Activated T-helper 1 cell treated with anti-CD3 and anti-CD28 coated beads, Interleukin-12 subunit alpha, Interleukin-12 subunit beta, Interleukin-2, Interleukin-4 antibody, amounts not matched to agents 30 ng/mL and 10 ng/mL and 1 ng/mL, durations not matched to agents 14 hours and 24 hours and 36 hours (primary cell): ENCODE measurements around the gene CEP70. TPM values are rescaled to one million over a fixed set of nuclear protein-coding genes. Genes with fewer than 3 reads are reported as not detected.
"Not testable (repeated sequence)": the region's sequence is repeated elsewhere in the genome, so short reads cannot be mapped to it uniquely, and the experiment has no call there.

ENCODE experiments used
- DNase-seq: peaks from one replicate; pipeline ENCODE4 v3.0.0; 2021; ENCODE audit warnings: low spot score
- H3K27ac Mint-ChIP-seq: one replicate; pipeline ENCODE4 v1.8.0; 2021; ENCODE audit warnings: mild to moderate bottlenecking, mixed read lengths
- H3K27me3 Mint-ChIP-seq: one replicate; pipeline ENCODE4 v1.8.0; 2022; ENCODE audit warnings: mild to moderate bottlenecking, moderate library complexity, mixed read lengths; ENCODE audit not compliant: insufficient read depth
- H3K36me3 Mint-ChIP-seq: one replicate; pipeline ENCODE4 v1.8.0; 2021; ENCODE audit warnings: low read depth, mixed read lengths
- H3K4me1 Mint-ChIP-seq: one replicate; pipeline ENCODE4 v1.8.0; 2021; ENCODE audit warnings: low read depth, mixed read lengths
- H3K4me3 Mint-ChIP-seq: one replicate; pipeline ENCODE4 v1.8.0; 2021; ENCODE audit warnings: mild to moderate bottlenecking, moderate library complexity, mixed read lengths
- H3K9me3 Mint-ChIP-seq: one replicate; pipeline ENCODE4 v1.8.0; 2021; ENCODE audit warnings: mixed read lengths
- intact Hi-C: fragments of 100-400 bp; cut with micrococcal nuclease; formaldehyde crosslinking; loops from one replicate; pipeline ENCODE4 v1.15.1; 2024
- total RNA-seq: library from RNA; stranded (reverse); gene quantifications from 2 replicates; pipeline ENCODE4 v1.2.3, GENCODE V29; 2022

Gene CEP70
- total RNA-seq, 1 donor from 2014 or later, result 2.4 TPM

DNA sequence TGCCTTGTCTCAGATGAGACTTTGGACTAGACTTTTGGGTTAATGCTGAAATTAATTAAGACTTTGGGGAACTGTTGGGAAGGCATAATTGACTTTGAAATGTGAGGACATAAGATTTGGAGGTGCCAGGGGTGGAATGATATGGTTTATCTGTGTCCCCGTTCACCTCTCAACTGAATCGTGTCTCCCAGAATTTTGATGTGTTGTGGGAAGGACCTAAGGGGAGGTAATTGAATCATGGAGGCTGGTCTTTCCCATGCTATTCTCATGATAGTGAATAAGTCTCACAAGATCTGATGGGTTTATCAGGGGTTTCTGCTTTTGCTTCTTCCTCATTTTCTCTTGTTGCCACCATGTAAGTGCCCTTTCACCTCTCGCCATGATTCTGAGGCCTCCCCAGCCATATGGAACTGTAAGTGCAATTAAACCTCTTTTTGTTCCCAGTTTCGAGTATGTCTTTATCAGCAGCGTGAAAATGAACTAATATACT is 10.1 kb upstream of the CEP70 start:
- H3K36me3 Mint-ChIP-seq, H3K9me3 Mint-ChIP-seq, H3K4me3 Mint-ChIP-seq, intact Hi-C loops, H3K27ac Mint-ChIP-seq, DNase-seq, H3K27me3 Mint-ChIP-seq, H3K4me1 Mint-ChIP-seq: not testable (repeated sequence)

DNA sequence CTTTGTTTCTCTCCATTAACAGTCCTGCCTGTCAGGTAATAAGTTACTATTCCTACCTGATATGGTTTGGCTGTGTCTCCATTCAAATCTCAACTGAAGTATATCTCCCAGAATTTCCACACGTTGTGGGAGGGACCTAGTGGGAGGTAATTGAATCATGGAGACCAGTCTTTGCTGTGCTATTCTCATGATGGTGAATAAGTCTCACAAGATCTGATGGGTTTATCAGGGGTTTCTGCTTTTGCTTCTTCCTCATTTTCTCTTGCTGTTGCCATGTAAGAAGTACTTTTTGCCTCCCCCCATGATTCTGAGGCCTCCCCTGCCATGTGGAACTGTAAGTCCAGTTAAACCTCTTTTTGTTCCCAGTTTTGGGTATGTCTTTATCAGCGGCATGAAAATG is 7.6 kb upstream of the CEP70 start:
- H3K4me3 Mint-ChIP-seq, H3K27me3 Mint-ChIP-seq, H3K36me3 Mint-ChIP-seq, intact Hi-C loops, H3K4me1 Mint-ChIP-seq, H3K27ac Mint-ChIP-seq, DNase-seq: not testable (repeated sequence)
- H3K9me3 Mint-ChIP-seq, result peaks cover 14% of the 10 kb centered on the region

GRCh38 chr3:138600100-138600745 is 6.2 kb upstream of the CEP70 start:
- peaks cover 1% of the 10 kb centered on the region for H3K27me3 Mint-ChIP-seq
- H3K9me3 Mint-ChIP-seq, result peaks cover 14% of the 10 kb centered on the region
- no peak overlapping the region for H3K27ac Mint-ChIP-seq
- H3K36me3 Mint-ChIP-seq, result peaks cover 5% of the 10 kb centered on the region
- intact Hi-C loops, result no loop called here
- no peaks in the 10 kb centered on the region for H3K4me1 Mint-ChIP-seq
- no peak overlapping the region for H3K4me3 Mint-ChIP-seq
- DNase-seq, result no peak

DNA sequence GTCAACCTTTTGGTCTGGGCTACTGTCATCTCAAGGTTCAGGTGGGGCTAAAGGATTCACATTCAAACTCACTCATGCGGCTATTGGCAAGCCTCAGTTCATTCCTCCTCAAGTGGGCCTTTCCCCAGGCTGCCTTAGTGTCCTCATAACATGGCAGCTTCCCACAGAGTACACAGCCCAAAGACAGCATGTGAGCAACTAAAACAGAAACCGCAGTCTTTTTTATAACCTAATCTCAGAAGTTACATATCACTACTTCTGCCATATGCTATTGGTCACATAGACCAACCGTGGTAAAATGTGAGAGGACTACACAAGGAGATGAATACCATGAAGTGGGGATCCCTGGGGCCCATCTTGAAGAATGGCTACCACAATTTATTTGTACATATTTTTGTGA is 4.5 kb upstream of the CEP70 start:
- Mint-ChIP-seq H3K36me3 (no peaks in the 10 kb centered on the region), H3K4me3 (no peak overlapping the region), H3K4me1 (peaks cover 10% of the 10 kb centered on the region), H3K27ac (no peak overlapping the region), H3K27me3 (peaks cover 1% of the 10 kb centered on the region), H3K9me3 (peaks cover 14% of the 10 kb centered on the region)
- intact Hi-C loops, result loop anchor here (10.0 kb wide), 1 partner anchor 534 kb away; no protein-coding TSS in a partner anchor
- no peak for DNase-seq

- intact Hi-C loops, result loop anchor here (10.0 kb wide), 1 partner anchor 533 kb away; no protein-coding TSS in a partner anchor
- peaks cover 14% of the 10 kb centered on the region for H3K9me3 Mint-ChIP-seq
- H3K27me3 Mint-ChIP-seq, H3K27ac Mint-ChIP-seq, DNase-seq, H3K4me3 Mint-ChIP-seq, H3K36me3 Mint-ChIP-seq: not testable (repeated sequence)
- H3K4me1 Mint-ChIP-seq, result peaks cover 11% of the 10 kb centered on the region
Observed at GRCh38 chr3:138597186-138597976, 3.3 kb upstream of the CEP70 start.

DNA sequence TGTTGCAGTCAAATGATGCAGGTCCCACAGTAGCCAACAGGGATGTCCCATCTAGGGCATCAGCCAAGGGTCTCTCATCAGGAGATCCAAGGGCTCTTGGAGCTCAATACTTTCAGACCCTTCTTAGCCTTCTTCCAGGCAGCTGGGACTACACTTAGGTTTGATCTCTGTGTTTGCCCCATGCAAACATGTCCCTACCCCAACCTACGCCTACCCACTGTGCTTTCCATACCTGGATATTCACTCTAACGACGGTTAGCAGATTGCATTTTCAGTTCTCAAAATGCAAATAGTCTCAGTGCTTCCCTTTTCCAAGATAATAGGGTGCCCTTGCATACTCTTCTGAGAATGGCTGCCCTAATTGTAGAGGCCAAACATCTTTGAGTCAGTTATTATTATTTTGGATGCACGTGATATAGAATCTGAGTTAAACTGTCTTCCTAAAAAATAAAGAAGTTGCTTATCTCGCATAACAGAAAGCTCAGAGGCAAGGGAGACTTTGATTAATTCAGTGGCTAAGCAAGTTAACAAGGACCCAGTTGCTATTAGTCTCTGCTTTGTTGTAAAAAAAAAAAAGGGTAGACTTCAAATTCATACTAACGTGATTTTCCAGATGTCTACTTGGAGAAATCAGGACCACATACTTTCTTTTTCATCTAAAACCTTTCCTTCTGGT is 1.0 kb upstream of the CEP70 start:
- Mint-ChIP-seq H3K27me3 (peaks cover 3% of the 10 kb centered on the region), H3K4me3 (peak overlapping the region; percentile 87), H3K27ac (peak overlapping the region; percentile 86), H3K4me1 (peaks cover 11% of the 10 kb centered on the region), H3K36me3 (peaks cover 2% of the 10 kb centered on the region), H3K9me3 (peaks cover 7% of the 10 kb centered on the region)
- intact Hi-C loops, result loop anchor here (1.0 to 10.0 kb wide), 14 partner anchors 13 to 747 kb away; partner anchors contain the start of genes ARMC8, DBR1, FAIM and MRPS22
- DNase-seq, result no peak

GRCh38 chr3:138593488-138594149 is 441 bp downstream of the CEP70 start:
- Mint-ChIP-seq H3K36me3 (peaks cover 2% of the 10 kb centered on the region), H3K4me3 (peak overlapping the region; percentile 87), H3K27ac (no peak overlapping the region), H3K9me3 (peaks cover 4% of the 10 kb centered on the region), H3K4me1 (peaks cover 11% of the 10 kb centered on the region), H3K27me3 (peaks cover 3% of the 10 kb centered on the region)
- intact Hi-C loops, result loop anchor here (1.0 to 10.0 kb wide), 13 partner anchors 15 to 749 kb away; partner anchors contain the start of genes ARMC8, DBR1, FAIM and MRPS22
- no peak for DNase-seq

DNA sequence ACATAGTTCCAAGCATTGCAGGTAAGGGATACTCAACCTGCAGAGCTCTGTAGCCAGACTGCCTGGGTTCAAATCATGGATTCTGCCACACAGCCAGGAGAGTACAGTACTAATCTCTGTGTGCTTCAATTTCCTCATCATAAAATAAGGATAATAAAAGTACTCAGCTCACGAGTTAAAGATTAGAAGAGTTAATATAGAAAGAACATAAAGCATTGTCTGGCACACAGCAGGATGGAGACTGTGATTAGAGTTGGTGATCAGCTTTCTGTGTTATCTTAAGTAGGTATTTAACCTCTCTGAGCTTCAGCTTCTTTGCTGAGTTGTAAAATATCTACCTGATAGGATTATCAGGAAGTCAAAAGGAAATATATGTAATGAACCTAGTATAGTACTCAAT is 2.7 kb downstream of the CEP70 start:
- Mint-ChIP-seq H3K36me3 (peaks cover 3% of the 10 kb centered on the region), H3K4me1 (peaks cover 11% of the 10 kb centered on the region), H3K27ac (no peak overlapping the region), H3K27me3 (peaks cover 3% of the 10 kb centered on the region), H3K4me3 (no peak overlapping the region), H3K9me3 (peaks cover 1% of the 10 kb centered on the region)
- intact Hi-C loops, result loop anchor here (5.0 to 10.0 kb wide), 6 partner anchors 79 to 751 kb away; partner anchors contain the start of genes DBR1, MRPS22 and NME9
- DNase-seq, result no peak

DNA sequence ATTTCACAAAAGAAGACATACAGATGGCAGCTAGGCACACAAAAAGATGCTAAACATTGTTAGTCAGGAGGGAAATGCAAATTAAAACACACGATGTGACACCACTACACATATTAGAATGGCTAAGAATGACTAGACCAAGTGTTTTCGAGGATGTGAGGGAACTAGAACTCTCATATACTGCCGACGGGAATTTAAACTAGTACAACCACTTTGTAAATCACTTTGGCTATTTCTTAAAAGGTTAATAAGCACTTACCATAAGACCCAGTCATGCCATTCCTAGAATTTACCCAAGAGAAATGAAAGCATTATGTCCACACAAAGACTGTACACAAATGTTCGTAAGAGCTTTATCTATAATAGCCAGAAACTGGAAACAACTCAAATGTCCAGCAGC is 5.6 kb downstream of the CEP70 start:
- Mint-ChIP-seq H3K27ac (no peak overlapping the region), H3K27me3 (peaks cover 3% of the 10 kb centered on the region), H3K4me3 (no peak overlapping the region), H3K36me3 (peaks cover 7% of the 10 kb centered on the region), H3K4me1 (peaks cover 8% of the 10 kb centered on the region), H3K9me3 (peaks cover 9% of the 10 kb centered on the region)
- intact Hi-C loops, result no loop called here
- DNase-seq, result no peak

- Mint-ChIP-seq H3K9me3 (peaks cover 9% of the 10 kb centered on the region), H3K27ac (no peak overlapping the region), H3K4me1 (peaks cover 8% of the 10 kb centered on the region), H3K36me3 (peaks cover 7% of the 10 kb centered on the region), H3K4me3 (no peak overlapping the region), H3K27me3 (peaks cover 3% of the 10 kb centered on the region)
- no peak for DNase-seq
- intact Hi-C loops, result no loop called here
Observed at GRCh38 chr3:138587374-138587773, 6.7 kb downstream of the CEP70 start.

DNA sequence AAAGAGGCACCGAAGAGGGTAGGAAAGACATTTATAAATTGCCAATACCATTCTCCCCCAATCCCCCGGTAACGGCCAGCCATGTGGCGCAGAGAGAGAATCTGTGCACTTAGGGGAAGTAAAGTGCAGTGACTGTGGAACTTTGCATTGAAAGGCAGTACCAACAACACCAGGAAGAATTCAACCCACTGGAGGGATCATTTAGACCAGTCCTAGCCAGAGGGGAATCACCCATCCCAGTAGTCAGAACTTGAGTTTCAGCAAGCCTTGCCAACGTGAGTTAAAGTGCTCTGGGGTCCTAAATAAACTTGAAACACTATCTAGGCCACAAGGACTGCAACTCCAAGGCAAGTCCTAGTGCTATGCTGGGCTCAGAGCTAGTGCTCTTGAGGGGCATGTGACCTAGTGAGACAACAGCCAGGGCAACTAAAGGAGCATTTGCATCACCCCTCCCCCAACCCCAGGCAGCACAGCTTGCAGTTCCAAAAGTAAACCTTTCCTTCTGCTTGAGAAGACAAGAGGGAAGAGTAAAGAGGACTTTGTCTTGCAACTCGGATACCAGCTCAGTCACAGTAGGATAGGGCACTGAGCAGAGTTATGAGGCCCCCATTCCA is 15.0 kb downstream of the CEP70 start:
- Mint-ChIP-seq H3K27me3 (no peaks in the 10 kb centered on the region), H3K27ac (no peak overlapping the region), H3K36me3 (peaks cover 6% of the 10 kb centered on the region), H3K4me1 (peaks cover 25% of the 10 kb centered on the region), H3K4me3 (no peak overlapping the region), H3K9me3 (peaks cover 5% of the 10 kb centered on the region)
- no peak for DNase-seq
- intact Hi-C loops, result no loop called here

- no peak overlapping the region for H3K27ac Mint-ChIP-seq
- peaks cover 11% of the 10 kb centered on the region for H3K9me3 Mint-ChIP-seq
- peaks cover 19% of the 10 kb centered on the region for H3K4me1 Mint-ChIP-seq
- no peaks in the 10 kb centered on the region for H3K27me3 Mint-ChIP-seq
- H3K36me3 Mint-ChIP-seq, result peaks cover 9% of the 10 kb centered on the region
- H3K4me3 Mint-ChIP-seq, result peak overlapping the region; percentile 9
- intact Hi-C loops, result no loop called here
- DNase-seq, result no peak
Observed at GRCh38 chr3:138578141-138578540, 15.9 kb downstream of the CEP70 start.
